Right kidney (tissue), 1 donor: ENCODE results near the gene SPAG9.

Source experiments
- DNase-seq: peaks from one replicate; pipeline ENCODE4 v3.0.0-alpha.2; 2016

The SPAG9 gene

GRCh38 chr17:51036084-51036483 lies 84.6 kb downstream of the SPAG9 start:
- DNase-seq = no peak

- DNase-seq = no peak
These were observed 85.2 kb downstream of the SPAG9 start for GRCh38 chr17:51035431-51035830.

GRCh38 chr17:51034800-51035199 lies 85.9 kb downstream of the SPAG9 start:
- no peak for DNase-seq

GRCh38 chr17:51032850-51033249 lies 87.8 kb downstream of the SPAG9 start:
- DNase-seq = no peak

- DNase-seq = no peak
These were observed 90.9 kb downstream of the SPAG9 start for GRCh38 chr17:51029568-51030463.

GRCh38 chr17:51029142-51029541 lies 91.5 kb downstream of the SPAG9 start:
- DNase-seq = no peak

- DNase-seq = no peak
These were observed 92.3 kb downstream of the SPAG9 start for GRCh38 chr17:51028176-51028863.

GRCh38 chr17:51018541-51018940 lies 102.1 kb downstream of the SPAG9 start:
- DNase-seq = no peak

GRCh38 chr17:51017270-51017669 lies 103.4 kb downstream of the SPAG9 start:
- no peak for DNase-seq

GRCh38 chr17:51016099-51016498 lies 104.6 kb downstream of the SPAG9 start:
- DNase-seq = no peak

GRCh38 chr17:51015145-51015558 lies 105.5 kb downstream of the SPAG9 start:
- no peak for DNase-seq

GRCh38 chr17:51014129-51014528 lies 106.5 kb downstream of the SPAG9 start:
- no peak for DNase-seq

GRCh38 chr17:51013322-51013721 lies 107.3 kb downstream of the SPAG9 start:
- no peak for DNase-seq

- no peak for DNase-seq
These were observed 108.1 kb downstream of the SPAG9 start for GRCh38 chr17:51012538-51012937.

GRCh38 chr17:51010173-51010675 lies 110.4 kb downstream of the SPAG9 start:
- no peak for DNase-seq

GRCh38 chr17:51006601-51007000 lies 114.1 kb downstream of the SPAG9 start:
- DNase-seq = no peak

- DNase-seq = no peak
These were observed 114.9 kb downstream of the SPAG9 start for GRCh38 chr17:51005768-51006167.

- no peak for DNase-seq
These were observed 116.4 kb downstream of the SPAG9 start for GRCh38 chr17:51004249-51004648.

- DNase-seq = no peak
These were observed 119.6 kb downstream of the SPAG9 start for GRCh38 chr17:51000835-51001638.

- no peak for DNase-seq
These were observed 125.0 kb downstream of the SPAG9 start for GRCh38 chr17:50995668-50996067.

GRCh38 chr17:50993544-50993943 lies 127.1 kb downstream of the SPAG9 start:
- DNase-seq = no peak

- DNase-seq = no peak
These were observed 131.5 kb downstream of the SPAG9 start for GRCh38 chr17:50989149-50989548.

- no peak for DNase-seq
These were observed 132.2 kb downstream of the SPAG9 start for GRCh38 chr17:50988427-50988826.
